Suppressor macrophage treated with lipopolysaccharide for 4 hours (primary cell): ENCODE results near the gene IMPDH1.
A peak's percentile ranks its signal among the peaks of the same experiment; 100 is the strongest.

Experiments
- DNase-seq: peaks from one replicate; pipeline ENCODE4 v3.0.0-alpha.2; 2020

IMPDH1 gene

DNA sequence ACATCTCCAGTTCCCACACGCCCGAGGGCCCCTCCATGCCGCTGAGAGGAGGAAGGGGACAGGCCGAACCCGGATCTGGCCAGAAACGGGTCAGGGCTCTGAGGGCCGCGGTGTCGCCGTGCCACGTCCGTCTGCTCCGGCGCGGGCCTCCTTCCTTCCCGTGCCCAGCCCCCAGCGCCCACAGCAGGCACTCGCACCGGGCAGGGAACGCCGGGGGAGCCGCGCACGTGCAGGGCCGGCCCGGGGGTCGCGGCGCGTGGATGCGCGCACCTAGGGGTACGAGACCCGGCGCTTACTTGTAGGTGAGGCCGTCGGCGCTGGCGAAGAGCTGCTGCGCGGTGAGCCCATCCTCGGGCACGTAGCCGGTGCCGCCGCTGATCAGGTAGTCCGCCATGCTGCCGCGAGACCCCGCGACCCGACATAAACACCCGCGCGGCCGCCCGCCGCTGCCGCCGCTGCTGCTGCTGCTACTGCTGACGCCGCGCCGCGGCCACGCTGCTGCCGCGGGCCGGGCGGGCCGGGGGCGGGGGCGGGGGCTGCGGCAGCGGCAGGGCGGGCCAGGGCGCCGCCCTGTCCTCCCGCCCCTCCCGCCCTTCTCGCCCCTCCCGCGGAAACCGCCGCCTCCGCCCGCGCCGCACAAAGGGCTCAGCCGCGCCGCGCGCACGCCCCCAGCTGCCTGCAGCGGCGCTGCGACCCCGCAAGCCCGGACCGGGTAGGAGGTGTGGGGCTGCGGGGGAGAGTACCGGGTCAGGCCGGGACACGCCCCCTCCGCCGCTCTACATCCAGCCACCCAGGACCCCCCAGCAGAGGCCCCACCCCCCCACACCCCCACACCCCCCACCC is 4.1 kb downstream of the IMPDH1 start:
- peak; percentile 36 for DNase-seq

DNA sequence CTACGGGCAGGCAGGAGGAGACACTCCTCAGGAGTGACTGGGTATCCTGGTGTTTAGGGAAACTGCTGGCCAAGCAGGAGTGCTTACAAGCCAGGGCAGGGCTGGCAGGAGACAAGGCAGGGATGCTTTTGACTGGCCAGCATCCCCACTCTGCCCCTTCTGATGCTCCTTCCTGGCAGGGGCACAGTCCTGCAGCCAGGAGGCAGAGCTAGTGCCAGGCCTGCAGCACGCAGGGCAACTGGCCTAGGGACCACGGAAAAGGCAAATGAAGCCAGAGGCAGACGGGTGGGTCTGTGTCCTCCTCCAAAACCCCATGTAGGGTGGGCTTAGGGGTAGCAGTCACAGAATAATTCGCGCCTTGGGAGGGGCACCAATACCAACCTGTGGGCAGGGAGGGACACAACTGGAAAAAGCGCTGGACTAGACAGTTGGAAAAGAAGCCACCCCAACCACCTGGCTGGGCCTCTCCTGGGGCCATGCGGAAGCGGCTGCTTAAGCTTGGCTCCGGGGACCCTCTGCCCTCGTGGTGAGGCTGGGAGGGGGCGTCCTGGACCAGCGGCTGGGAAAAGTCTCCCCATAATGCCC is 4.8 kb downstream of the IMPDH1 start:
- DNase-seq = no peak

DNA sequence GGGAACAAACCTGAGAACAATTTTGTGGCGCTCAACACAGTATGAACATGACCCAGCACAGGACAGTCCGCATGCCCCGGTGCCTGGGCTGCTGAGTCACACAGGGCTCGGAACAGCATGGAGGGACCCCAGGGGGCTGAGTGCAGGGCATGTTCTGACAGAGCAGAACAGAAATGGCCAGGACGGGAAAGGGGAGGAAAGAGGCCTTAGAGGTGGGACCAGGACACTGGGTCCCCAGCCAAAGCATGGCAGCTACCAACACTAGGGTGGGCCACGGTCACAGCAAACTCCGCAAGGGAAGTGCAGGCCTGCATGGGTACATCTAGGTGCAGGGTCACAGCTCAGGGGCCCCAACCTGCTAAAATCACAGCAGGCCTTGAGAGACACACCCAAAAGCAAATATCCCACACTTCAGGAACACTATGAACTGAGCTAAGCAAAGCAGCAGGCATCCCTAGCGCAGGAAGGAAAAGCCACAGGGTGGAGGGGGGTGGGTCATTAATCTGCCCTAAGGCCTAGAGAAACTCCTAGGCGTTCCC is 5.6 kb downstream of the IMPDH1 start:
- DNase-seq = no peak

DNA sequence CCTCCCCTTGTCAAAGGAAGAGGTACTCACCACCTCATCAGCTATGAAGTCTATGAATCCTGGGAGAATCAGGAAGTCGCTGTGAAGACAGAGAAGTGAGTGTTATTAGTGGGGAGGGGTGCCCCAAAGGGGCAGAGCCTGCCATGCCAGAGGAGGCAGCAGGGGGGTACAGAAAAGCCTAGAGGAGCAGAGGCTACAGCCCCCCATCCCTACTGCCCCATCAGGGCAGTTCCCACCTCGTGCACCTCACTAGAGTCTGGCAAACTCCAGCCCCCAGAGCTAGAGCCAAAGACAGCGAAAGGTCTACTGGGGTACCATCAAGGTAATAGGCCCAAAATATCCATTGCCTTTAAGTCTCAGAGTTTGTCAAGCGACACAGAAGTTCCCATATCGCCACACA is 6.1 kb downstream of the IMPDH1 start:
- no peak for DNase-seq

DNA sequence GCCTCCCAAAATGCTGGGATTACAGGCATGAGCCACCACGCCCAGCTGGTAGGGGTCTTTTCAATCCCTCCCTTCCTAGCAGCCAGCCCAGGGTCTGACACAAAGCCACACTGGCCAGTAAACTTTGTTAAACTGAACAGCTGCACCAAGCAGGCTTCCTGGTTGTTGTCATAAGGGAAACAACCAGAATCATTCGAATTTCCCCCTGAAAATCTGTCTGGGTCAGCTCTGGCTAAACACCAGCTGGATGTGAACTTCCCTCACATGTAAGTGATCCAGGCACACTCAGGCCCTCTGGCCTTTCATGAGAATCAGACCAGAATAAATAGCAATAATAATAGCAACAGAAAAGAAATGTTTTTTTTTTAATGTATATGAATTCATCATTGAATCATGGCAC is 7.4 kb downstream of the IMPDH1 start:
- DNase-seq = peak; percentile 52

DNA sequence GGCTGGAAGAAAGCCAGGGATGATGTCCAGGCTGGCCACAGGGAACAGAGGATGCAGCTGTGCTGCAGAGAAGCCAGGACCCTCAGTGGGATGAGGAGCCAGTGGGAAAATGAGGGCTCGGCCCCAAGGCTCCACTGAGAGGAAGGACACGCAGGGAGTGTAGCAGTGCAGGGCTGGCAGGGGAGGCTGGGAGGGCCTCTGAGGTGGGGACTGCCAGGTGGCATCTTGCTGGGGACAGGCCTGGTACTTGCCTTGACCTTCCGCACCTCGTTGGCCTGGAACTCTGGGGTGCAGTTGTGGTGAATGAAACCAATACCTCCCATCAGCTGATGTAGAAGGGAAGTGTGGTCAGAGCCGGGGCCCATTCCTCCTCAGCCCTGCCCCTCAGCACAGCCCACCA is 9.2 kb downstream of the IMPDH1 start:
- no peak for DNase-seq

DNA sequence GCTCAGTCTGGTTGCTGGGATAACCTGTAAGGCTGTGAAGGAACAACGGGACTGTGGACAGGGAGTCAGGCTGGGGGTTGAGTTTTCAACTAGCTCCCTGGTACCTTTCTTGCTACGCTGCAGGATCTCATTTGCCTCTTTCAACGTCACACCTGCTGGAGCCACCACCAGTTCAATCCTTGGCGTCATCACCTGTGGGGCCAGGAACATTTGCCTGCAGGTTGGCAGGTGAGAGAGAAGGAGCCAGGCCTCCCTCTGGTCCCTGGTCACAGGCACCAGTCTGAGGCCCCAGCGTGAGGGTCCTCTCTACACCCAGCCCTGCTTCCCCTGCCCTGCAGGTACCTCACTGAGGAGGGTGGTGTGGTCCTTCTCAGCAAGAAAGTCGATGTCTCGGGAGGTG is 9.8 kb downstream of the IMPDH1 start:
- DNase-seq = no peak

DNA sequence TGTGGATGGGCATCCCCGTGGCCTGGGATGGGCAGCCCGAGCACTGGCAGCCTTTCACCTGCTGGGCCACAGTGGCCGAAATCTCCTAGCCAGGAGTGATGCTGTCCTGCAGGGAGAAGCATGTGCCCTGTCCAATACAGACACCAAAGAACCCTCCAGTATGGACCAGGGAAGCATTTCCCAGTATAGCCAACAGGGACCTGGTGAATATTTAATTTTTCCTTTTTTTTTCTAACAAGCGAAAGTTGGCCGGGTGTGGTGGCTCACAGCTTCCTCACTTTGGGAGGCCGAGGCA is 11.0 kb downstream of the IMPDH1 start:
- DNase-seq = no peak

DNA sequence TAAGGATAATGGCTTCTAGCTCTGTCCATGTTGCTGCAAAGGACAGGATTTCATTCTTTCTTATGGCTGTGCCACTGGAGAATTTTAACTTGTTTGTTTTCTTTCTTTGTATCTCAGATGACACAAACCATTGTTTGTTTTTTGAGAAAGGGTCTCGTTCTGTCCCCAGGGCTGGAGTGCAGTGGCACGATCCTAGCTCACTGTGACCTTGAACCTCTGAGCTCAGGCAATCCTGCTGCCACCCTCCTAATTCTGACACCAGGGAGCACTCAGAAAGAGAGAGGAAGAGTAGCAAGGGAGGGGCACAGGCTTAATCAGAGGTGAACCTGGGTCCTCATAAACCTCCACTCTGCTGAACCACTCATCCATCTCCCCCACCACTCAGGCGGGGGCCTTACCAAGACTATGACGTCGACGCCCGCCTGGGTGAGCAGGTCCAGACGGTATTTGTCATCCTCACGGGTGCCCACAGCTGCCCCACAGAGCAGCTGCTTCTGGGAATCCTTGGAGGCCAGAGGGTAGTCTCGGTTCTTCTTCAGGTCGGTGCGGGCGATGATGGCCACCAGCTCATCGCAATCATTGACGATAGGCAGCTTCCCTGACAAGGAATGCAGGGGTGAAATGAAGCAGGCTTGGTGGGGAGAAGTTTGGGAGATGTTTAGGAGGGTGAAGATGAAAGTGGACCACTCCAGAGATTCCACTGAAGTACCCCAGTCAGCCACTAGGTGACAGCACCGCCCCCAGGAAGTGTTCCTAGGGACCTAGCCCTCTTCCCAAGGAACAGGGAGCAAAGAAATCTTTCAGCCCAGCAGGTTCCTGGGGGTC is 11.6 kb downstream of the IMPDH1 start:
- peak; percentile 69 for DNase-seq

DNA sequence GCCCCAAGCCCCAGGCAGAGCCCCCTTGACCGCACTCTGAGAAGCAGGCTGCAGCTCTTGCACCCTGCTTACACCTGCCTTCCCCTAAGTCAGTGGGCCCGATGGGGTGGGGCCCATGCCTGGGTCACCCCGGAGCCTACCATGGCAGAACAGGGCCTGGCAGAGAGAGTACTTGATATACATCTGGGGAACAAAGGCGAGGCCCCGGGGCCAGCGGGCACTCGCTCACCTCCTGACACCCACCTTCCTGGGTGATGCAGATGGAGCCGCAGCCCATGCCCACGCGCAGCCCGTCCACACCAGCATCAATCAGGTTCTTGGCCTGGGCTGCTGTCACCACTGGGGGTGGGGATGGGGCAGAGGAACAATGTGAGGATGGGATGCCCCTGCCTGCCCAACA is 13.4 kb downstream of the IMPDH1 start:
- no peak for DNase-seq

DNA sequence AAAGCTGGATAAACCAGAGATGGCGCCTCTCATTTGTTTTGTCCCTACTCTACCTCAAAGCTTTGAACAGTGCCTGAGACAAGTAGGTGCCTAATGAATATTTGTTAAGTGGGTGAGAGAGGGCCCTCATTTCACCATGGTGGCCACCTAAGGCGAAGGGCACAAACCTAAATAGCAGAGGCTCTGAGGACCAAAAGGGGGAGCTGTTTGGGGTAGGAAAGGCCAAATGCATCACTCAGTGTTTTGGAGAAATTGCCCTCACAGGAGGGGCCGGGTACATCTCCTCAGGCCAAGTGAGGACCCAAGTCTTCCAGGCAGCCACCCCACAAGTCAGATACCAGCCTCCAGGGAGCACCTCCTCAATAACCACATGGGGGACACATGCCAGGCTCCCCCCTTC is 14.0 kb downstream of the IMPDH1 start:
- no peak for DNase-seq

DNA sequence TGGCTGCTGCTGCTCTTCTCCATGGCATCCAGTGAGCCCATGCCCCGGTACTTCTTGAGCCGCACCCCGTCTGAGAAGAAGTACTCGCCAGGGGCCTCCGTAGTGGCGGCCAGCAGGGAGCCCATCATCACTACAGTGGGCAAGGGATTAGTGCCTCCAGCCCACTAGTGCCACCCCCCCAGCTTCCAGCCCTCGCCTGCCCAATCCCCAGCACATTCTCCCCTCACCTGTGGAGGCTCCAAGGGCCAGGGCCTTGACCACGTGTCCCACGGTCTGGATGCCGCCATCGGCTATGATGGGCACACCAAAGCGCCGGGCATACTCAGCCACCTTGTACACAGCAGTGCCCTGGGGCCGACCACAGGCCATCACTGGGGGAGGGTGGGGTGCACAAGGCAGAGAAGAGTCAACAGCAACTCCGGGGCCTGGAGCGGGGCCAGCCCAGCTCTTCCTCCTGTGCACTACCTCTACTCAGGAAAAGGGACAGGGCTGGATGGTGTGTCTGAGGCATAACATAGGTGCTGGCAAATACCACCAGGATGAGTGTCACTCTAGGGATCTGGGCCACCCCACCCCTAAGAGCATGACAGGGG is 14.8 kb downstream of the IMPDH1 start:
- DNase-seq = no peak

DNA sequence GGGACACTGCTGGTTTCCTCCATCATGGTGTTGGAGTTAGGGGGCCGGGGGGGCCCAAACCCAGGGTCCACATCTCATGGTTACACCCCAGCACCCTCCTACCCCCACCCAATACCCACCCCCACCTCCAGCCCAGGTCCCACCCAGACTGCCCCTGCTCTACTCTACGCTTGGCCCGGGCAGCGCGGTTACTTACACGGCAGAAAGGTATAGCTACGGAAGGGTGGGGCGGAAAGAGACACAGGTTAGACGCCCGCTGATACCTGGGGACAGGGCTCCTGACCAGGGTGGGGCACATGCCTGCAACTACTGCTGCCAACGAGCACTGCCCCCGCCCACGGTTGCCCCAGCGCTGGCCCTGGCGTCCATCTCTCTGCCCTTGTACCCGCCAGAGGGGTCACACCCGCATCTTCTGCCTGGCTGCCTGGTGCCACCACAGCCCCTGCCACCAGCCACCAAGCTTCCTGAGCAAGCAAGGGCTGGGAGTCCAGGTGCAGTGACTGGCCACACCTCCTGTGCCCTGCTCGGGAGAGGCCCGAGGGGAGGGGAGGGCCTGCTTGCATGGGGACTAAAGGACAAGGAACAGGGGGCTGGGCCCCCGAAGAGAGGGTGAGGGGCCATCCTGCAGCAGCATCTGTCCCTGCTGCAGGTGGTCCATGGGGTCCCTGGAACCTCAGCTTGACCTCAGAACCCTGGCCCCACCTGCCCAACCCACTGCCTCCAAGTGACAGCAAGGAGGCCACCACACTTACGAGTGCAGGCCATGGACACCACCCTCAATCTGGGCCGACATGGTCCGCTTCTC is 16.1 kb downstream of the IMPDH1 start:
- no peak for DNase-seq

DNA sequence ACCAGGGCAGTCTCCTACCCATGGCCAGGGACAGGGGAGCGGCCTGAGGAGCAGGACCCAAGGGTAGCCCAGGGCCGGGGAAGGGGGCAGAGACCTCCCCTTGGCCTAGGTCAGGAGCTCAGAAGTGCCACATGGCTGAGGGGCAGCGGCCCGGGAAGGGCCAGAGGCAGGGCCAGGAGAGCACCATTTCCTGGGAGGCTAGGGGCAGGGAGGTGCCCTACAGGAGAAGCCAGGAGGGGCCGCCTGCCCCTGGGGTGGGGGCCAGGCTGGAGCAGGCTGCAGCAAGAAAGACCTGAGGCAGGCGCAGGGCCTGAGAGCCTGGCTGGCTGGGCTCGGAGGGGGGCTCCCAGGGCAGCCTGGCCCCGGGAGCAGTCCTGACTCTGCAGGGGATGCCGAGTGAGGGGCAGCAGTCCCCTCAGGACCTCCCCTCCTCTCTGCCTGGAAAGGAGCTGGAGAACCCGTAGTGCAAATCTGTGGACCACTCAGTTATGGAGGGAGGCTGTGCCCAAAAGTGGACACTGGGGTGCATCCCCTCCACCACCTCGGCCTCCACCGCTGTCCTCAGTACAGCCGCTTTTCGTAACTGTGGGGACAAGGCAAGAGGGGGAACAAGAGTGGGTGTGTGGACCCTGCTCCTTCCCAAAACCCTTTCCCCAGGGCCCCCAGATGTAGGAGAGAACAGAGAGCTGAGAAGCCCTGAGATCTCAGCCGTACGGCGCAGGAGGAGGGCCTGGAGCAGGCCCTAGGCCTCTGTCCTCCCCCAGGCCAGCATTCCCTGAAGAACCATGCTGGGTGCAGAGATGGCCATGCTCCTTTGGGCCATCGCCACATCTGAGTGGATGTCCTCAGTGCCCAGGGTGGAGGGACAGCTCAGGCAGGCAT is 17.1 kb downstream of the IMPDH1 start:
- DNase-seq = no peak

DNA sequence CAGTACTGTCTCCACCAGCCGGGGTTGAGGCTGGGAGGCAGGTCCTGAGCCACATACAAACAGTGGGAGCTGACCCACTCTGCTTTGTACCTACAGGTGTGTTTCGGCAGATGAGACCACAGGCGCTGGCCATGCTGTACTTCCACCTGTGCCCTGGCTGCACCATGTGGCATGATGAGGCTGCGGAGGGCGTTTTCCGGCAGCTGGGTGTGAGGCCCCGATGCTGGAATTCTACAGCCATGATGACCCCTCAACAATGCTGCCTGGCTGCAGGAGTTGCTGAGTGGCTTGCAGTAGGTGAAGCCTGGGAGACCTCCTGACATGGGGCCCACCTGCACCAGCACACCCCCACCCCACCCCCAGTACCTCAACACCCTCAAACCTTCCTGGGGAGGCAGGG is 18.0 kb downstream of the IMPDH1 start:
- DNase-seq = no peak

DNA sequence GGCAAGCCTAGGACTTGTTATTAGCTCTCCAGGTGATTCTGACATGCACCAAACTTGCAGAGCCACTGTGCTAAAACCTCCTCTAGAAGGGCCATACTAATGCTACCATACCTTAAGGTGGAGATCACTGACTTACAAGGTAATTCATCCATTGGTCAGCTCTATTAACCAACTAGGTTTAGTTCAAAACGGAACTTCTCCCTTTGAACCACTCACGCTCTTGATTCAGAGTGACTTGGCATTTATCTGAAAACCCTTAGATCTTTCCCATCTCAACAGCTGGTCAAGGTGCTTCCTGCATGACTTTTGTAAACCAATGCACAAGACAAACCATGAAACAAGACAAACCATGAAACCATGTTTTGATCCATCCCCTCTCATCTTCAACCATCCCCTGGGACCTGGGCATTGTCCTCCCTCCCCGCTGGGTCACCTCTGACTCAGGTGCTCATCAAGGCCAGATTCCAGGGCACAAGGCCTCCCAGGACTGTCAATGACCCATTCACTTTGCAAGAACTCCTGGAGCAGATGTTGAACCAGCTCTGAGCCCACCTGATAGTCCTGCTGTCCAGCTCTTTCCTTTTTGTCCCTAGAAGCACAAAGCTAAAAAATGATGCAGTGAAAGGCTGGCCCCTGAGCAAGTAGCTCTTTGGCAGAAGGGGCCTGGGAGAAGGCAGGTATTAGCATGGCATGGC is 18.8 kb downstream of the IMPDH1 start:
- DNase-seq = no peak

DNA sequence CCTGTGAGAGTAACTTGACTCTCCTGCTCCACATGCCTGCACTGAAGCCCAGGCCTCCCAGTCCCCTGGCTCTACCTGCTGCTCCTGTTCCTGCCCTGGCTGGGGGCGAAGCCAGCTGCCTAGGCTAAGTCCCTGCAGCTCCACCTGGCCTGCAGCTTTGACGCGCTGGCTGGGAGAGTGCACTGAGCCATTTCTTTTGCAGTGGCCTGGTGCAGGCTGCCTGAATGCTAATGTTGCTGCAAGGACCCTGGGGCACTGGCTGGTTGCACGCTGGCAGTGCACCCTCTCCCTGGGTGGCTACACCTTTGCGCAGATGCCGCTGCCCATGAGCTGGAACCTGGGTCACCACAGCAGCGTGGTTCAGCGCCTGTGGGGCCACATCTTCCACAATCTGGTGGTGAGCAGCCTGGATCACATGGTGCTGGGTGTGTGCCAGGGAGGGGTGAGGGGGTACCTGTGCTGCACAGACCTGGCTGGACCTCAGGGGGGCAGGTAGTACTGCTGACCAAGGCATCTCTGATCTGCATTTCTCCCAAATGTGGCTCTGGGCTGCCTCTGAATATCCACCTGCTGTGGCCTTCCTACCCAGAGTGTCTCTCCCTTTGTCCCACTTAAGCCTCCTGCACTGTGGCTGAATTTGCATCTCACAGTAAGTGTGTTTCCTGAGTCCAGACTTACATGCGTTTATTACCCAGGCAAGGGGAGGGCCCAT is 20.0 kb downstream of the IMPDH1 start:
- no peak for DNase-seq

DNA sequence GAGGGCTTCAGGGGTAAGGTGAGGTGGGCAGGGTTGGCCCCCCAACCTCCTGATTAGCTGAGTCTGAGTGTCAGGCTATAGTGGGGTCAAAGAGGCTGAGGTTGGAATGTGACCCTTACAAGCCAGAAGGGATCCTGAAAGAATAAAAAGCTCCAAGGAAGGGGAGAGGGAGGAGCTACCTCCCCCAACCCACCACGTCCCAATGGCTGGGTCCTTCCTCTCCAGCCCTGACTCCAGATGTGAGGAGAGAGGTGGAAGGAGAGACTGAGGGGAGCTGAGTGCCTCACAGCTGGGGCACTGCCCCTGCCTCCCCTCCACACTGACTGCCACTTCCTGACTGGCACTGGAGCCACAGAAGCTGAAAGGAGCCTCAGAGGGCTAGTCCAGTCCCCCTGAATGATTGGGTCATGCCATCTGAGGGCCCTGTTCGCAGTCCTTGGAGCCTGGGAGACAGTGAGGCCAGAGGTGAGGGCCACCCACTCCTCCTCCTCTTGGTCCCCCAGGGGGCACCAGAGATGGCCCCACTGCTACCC is 20.6 kb downstream of the IMPDH1 start:
- DNase-seq = no peak

DNA sequence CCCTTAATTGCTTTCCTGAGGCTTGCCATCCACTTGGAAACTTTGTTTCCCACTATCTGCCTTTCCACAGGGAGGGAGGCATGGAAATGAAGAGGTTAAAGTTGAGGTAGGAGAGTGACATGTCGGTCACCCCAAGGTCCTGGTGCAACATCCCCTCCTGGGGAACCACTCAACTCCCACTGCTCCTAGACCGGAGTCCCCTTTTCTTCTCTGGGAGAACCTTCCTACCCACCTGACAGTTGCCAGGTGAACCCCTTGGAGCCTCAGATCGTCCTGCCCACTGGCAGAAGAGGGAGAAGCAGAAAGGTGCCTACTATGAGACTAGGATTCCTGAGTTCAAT is 21.7 kb downstream of the IMPDH1 start:
- no peak for DNase-seq
